GM10266 (cell line): Measurements from ENCODE around the gene DOCK9.
A peak's percentile ranks its signal among the peaks of the same experiment; 100 is the strongest.
"Not testable (repeated sequence)": the region's sequence is repeated elsewhere in the genome, so short reads cannot be mapped to it uniquely, and the experiment has no call there.

Experiments used
- DNase-seq: peaks from one replicate; pipeline ENCODE4 v3.0.0; 2012; ENCODE audit errors: extremely low spot score
- CTCF ChIP-seq: IDR thresholded peaks from 2 replicates; pipeline ENCODE4 v1.5.1; 2012; ENCODE audit warnings: mild to moderate bottlenecking, low read depth; ENCODE audit not compliant: control insufficient read depth, insufficient read depth; ENCODE audit errors: missing control alignments

DOCK9 gene

GRCh38 chr13:98761986-98762616 is 215.8 kb downstream of the DOCK9 start:
- DNase-seq, result no peak
- TF ChIP-seq CTCF, result no peak

GRCh38 chr13:98761126-98761985 is 216.5 kb downstream of the DOCK9 start:
- DNase-seq, result peak; percentile 59
- no peak for TF ChIP-seq CTCF

GRCh38 chr13:98755729-98756128 is 222.1 kb downstream of the DOCK9 start:
- TF ChIP-seq CTCF, result no peak
- no peak for DNase-seq

GRCh38 chr13:98755116-98755515 is 222.7 kb downstream of the DOCK9 start:
- no peak for DNase-seq
- TF ChIP-seq CTCF, result no peak

- not testable (repeated sequence) for DNase-seq
These were observed 223.4 kb downstream of the DOCK9 start for GRCh38 chr13:98754468-98754867.

- no peak for DNase-seq
- TF ChIP-seq CTCF, result no peak
These were observed 225.2 kb downstream of the DOCK9 start, which contains the start of gene SLC15A1 for GRCh38 chr13:98752467-98753290. TSS of gene SLC15A1 (minus strand) at chr13:98752672. CDS start at chr13:98752598, 74 bp downstream.

GRCh38 chr13:98751861-98752466 is 225.9 kb downstream of the DOCK9 start:
- DNase-seq, result peak; percentile 39
- TF ChIP-seq CTCF, result no peak
